Measurements from ENCODE around the gene RGS11. TPM values are rescaled to one million over a fixed set of nuclear protein-coding genes. Genes with fewer than 3 reads are reported as not detected.

The RGS11 gene
- total RNA-seq, 1 donor from 2014 or later: 0.52 TPM

DNA sequence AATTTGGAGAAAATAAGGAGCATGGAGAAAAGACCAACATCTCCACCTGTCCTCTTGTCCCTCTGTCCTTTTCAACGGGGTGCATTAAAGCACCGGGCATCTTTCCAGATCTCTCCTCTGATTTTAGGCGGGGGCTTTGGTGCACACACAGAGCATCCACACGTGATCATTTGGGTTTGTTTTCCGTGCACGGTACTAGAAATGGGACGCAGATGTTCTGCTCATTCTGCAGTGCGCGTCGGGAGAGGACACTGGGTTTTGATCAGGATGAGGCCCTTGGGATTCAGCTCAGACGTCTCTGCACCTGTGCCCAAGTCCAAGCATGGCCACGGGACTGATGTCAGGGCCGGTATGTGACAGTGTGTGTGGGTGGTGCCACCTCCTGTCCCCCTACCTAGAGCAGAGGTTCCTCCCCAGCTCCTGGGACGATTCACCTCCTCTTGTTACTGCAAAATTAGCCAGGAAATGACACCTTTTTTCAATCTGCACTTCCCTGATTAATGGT is 39.1 kb upstream of the RGS11 start:
- H3K27me3 ChIP-seq (ENCODE audit: control insufficient read depth in 3 of 3, insufficient read depth in 3 of 3, low read length in 3 of 3): no peaks in the 10 kb centered on the region
- no peaks in the 10 kb centered on the region for H3K9me3 ChIP-seq (ENCODE audit: control insufficient read depth in 3 of 3, low read length in 3 of 3)
- H3K36me3 ChIP-seq (ENCODE audit: control insufficient read depth in 3 of 3, insufficient read depth in 3 of 3, low read length in 3 of 3): peaks cover 13 to 31% (median 28%) of the 10 kb centered on the region in 3 donors
- H3K27ac ChIP-seq (ENCODE audit: low read depth, low read length): no peak overlapping the region
- no peaks in the 10 kb centered on the region for H3K4me1 ChIP-seq (ENCODE audit: control insufficient read depth in 3 of 3, insufficient read depth in 3 of 3, low read length in 3 of 3)
- H3K9ac ChIP-seq (ENCODE audit: low read depth in 1 of 3, low read length in 3 of 3): no peak overlapping the region
- no peak overlapping the region for H3K4me3 ChIP-seq (ENCODE audit: low read length in 3 of 3)

DNA sequence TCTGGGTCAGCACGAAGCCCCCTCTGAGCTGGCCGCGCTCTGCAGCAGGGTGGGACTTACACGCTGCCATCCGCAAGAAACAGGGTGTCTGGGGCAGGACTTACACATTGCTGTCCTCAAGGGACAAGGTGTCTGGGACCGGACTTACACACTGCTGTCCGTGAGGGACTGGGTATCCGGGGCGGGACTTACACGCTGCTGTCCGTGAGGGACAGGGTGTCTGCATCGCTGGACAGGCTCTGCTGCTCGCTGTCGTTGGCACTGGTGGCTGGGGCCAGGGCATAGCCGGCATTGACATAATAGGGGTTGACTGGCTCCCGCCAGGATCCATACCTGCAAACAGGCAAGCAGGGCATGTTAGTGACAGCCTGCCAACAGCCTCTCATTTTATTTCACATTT is 38.6 kb upstream of the RGS11 start:
- no peaks in the 10 kb centered on the region for H3K4me1 ChIP-seq (ENCODE audit: control insufficient read depth in 3 of 3, insufficient read depth in 3 of 3, low read length in 3 of 3)
- H3K27me3 ChIP-seq (ENCODE audit: control insufficient read depth in 3 of 3, insufficient read depth in 3 of 3, low read length in 3 of 3): no peaks in the 10 kb centered on the region
- no peaks in the 10 kb centered on the region for H3K9me3 ChIP-seq (ENCODE audit: control insufficient read depth in 3 of 3, low read length in 3 of 3)
- H3K27ac ChIP-seq (ENCODE audit: low read depth, low read length): no peak overlapping the region
- no peak overlapping the region for H3K4me3 ChIP-seq (ENCODE audit: low read length in 3 of 3)
- H3K36me3 ChIP-seq (ENCODE audit: control insufficient read depth in 3 of 3, insufficient read depth in 3 of 3, low read length in 3 of 3): peaks cover 18 to 35% (median 31%) of the 10 kb centered on the region in 3 donors
- H3K9ac ChIP-seq (ENCODE audit: low read depth in 1 of 3, low read length in 3 of 3): no peak overlapping the region

DNA sequence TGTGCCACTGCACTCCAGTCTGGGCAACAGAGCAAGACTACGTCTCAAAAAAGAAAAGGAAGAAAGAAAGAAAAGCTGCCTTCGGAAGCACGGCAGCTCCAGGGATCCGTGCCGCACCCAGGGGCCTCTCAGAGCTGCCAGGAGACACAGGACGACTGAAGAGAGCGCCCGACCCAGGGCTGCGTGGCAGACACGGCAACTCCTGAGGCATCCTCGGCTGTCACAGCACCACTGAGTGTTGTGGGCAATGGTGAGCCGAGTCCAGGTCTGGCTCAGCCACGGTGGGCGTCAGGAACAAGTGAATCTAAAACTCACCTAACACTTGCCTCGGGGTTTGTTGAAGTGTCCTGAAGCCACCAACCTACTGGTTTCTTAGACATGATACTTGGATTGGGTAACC is 36.0 kb upstream of the RGS11 start:
- Histone ChIP-seq H3K27ac (ENCODE audit: low read depth, low read length) (no peak overlapping the region), H3K9ac (ENCODE audit: low read depth in 1 of 3, low read length in 3 of 3) (no peak overlapping the region), H3K36me3 (ENCODE audit: control insufficient read depth in 3 of 3, insufficient read depth in 3 of 3, low read length in 3 of 3) (peaks cover 26 to 34% (median 30%) of the 10 kb centered on the region in 3 donors), H3K4me3 (ENCODE audit: low read length in 3 of 3) (no peak overlapping the region), H3K4me1 (ENCODE audit: control insufficient read depth in 3 of 3, insufficient read depth in 3 of 3, low read length in 3 of 3) (no peaks in the 10 kb centered on the region), H3K27me3 (ENCODE audit: control insufficient read depth in 3 of 3, insufficient read depth in 3 of 3, low read length in 3 of 3) (no peaks in the 10 kb centered on the region), H3K9me3 (ENCODE audit: control insufficient read depth in 3 of 3, low read length in 3 of 3) (no peaks in the 10 kb centered on the region)

DNA sequence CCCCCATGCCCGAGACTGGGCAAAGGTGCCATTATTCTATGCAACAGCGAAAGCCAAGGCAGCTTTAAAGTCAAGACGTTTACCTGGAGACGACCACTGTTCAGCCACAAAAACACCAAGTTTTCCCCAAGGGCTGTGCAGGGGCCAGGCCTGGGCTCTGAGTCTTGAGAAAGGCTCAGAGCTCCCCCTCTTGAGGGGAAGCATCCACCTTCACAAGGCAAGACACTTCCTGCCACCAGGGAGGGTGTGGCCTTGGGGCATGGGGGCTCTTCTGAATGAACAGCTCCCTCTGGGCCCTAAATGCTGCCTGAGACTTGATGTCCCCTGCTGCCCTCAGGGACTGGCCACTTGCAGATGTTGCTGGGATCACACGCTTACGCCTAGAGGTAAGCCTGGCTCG is 33.7 kb upstream of the RGS11 start:
- no peak overlapping the region for H3K27ac ChIP-seq (ENCODE audit: low read depth, low read length)
- peaks cover 29 to 34% (median 33%) of the 10 kb centered on the region in 3 donors for H3K36me3 ChIP-seq (ENCODE audit: control insufficient read depth in 3 of 3, insufficient read depth in 3 of 3, low read length in 3 of 3)
- H3K27me3 ChIP-seq (ENCODE audit: control insufficient read depth in 3 of 3, insufficient read depth in 3 of 3, low read length in 3 of 3): no peaks in the 10 kb centered on the region
- H3K4me1 ChIP-seq (ENCODE audit: control insufficient read depth in 3 of 3, insufficient read depth in 3 of 3, low read length in 3 of 3): peaks cover 0 to 3% (median 0%) of the 10 kb centered on the region in 3 donors
- no peak overlapping the region for H3K9ac ChIP-seq (ENCODE audit: low read depth in 1 of 3, low read length in 3 of 3)
- no peaks in the 10 kb centered on the region for H3K9me3 ChIP-seq (ENCODE audit: control insufficient read depth in 3 of 3, low read length in 3 of 3)
- H3K4me3 ChIP-seq (ENCODE audit: low read length in 3 of 3): no peak overlapping the region

DNA sequence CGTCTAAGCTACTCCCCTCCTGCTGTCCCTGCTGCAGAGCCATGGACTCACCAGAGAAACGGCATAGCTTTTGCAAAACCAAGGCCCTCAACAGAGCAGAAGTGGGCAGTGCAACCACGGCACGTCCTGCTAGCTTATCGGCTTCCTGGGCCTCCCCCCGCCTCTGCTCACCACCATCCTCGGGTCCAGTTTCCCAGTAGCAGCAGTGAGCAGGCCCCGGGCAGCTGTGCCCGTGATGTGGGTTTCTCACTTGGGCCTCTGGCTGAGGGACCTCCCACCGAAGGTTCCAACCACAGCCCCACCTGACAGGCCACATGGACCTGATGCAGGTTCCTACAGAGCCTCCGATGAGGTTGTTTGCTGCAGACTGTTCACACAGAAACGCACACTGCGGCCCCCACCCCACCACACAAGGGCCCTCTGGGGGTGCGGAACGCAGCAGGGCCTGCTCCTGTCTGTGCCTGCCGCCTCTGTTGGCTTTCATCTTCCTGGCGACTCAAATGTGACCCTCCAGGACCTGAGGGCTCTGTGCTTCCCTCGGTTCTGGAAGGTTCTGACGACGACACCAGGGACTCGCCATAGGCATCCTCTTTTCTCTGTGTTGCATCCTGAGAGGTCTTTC is 32.1 kb upstream of the RGS11 start:
- peaks cover 24 to 26% (median 24%) of the 10 kb centered on the region in 3 donors for H3K36me3 ChIP-seq (ENCODE audit: control insufficient read depth in 3 of 3, insufficient read depth in 3 of 3, low read length in 3 of 3)
- H3K4me1 ChIP-seq (ENCODE audit: control insufficient read depth in 3 of 3, insufficient read depth in 3 of 3, low read length in 3 of 3): peaks cover 0 to 3% (median 0%) of the 10 kb centered on the region in 3 donors

DNA sequence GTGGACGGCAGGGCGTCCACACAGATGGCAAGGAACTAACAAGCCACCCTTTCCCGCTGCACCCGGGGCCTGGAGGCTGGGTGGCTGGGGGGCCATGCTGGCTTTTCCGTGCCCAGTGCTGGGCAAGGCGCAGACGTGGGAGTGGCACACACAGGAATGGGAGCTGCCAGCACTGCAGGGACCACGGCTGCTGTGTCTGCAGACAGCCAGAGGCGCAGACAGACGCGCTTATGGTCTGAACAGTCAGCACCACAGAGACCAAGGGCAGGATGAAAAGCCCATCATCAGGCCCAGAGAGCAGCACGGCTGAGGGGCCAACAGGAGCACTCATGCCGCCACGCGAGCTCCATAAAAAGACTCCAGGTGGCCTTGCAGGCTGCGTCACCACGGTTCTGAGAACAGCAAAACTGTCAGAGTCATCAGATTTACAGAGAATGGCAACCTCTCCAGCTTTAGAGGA is 31.2 kb upstream of the RGS11 start:
- H3K9ac ChIP-seq (ENCODE audit: low read depth in 1 of 3, low read length in 3 of 3): no peak overlapping the region
- H3K27ac ChIP-seq (ENCODE audit: low read depth, low read length): no peak overlapping the region
- peaks cover 0 to 3% (median 0%) of the 10 kb centered on the region in 3 donors for H3K4me1 ChIP-seq (ENCODE audit: control insufficient read depth in 3 of 3, insufficient read depth in 3 of 3, low read length in 3 of 3)
- H3K4me3 ChIP-seq (ENCODE audit: low read length in 3 of 3): no peak overlapping the region
- no peaks in the 10 kb centered on the region for H3K27me3 ChIP-seq (ENCODE audit: control insufficient read depth in 3 of 3, insufficient read depth in 3 of 3, low read length in 3 of 3)
- no peaks in the 10 kb centered on the region for H3K9me3 ChIP-seq (ENCODE audit: control insufficient read depth in 3 of 3, low read length in 3 of 3)
- peaks cover 22 to 30% (median 29%) of the 10 kb centered on the region in 3 donors for H3K36me3 ChIP-seq (ENCODE audit: control insufficient read depth in 3 of 3, insufficient read depth in 3 of 3, low read length in 3 of 3)

More for the DNA sequence above, 32.1 kb upstream of the RGS11 start:
- Histone ChIP-seq H3K9me3 (ENCODE audit: control insufficient read depth in 3 of 3, low read length in 3 of 3) (no peaks in the 10 kb centered on the region), H3K27me3 (ENCODE audit: control insufficient read depth in 3 of 3, insufficient read depth in 3 of 3, low read length in 3 of 3) (no peaks in the 10 kb centered on the region), H3K9ac (ENCODE audit: low read depth in 1 of 3, low read length in 3 of 3) (no peak overlapping the region), H3K27ac (ENCODE audit: low read depth, low read length) (no peak overlapping the region), H3K4me3 (ENCODE audit: low read length in 3 of 3) (no peak overlapping the region)

DNA sequence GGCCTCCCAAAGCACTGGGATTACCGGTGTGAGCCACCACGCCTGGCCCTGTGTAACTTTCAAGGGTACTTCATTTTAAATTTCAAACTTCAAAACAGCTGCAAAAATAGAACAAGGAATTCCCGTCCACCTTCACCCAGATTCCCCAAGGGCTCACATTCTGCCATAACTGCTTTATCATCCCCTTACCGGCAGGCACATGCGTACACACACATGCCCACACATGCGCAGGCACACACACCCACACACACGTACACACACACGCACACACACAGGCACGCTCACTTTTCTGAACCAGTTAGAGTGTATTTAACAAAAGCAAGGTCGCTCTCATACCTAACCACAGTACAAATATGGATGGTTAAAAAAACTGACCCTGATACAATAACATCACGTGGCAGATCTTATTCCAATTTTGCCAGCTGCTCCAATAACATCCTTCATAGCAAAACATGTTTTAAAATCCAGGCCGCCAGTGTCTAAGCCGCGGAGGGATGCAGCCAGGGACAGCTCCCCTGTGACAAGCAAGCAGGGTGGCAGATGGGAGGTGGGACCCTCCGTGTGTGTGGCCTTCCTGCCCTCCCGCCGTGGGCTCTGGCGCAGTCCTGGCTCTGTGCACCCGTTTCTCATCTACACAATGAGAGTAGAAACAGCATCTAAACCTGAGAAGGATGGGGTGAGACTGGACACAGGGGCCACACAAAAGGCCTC is 30.3 kb upstream of the RGS11 start:
- Histone ChIP-seq H3K4me3 (ENCODE audit: low read length in 3 of 3) (no peak overlapping the region), H3K9me3 (ENCODE audit: control insufficient read depth in 3 of 3, low read length in 3 of 3) (no peaks in the 10 kb centered on the region), H3K9ac (ENCODE audit: low read depth in 1 of 3, low read length in 3 of 3) (peak overlapping the region in 1 of 3 donors; percentile 33), H3K27ac (ENCODE audit: low read depth, low read length) (no peak overlapping the region), H3K4me1 (ENCODE audit: control insufficient read depth in 3 of 3, insufficient read depth in 3 of 3, low read length in 3 of 3) (peaks cover 0 to 3% (median 0%) of the 10 kb centered on the region in 3 donors), H3K36me3 (ENCODE audit: control insufficient read depth in 3 of 3, insufficient read depth in 3 of 3, low read length in 3 of 3) (peaks cover 25 to 32% (median 25%) of the 10 kb centered on the region in 3 donors), H3K27me3 (ENCODE audit: control insufficient read depth in 3 of 3, insufficient read depth in 3 of 3, low read length in 3 of 3) (no peaks in the 10 kb centered on the region)

DNA sequence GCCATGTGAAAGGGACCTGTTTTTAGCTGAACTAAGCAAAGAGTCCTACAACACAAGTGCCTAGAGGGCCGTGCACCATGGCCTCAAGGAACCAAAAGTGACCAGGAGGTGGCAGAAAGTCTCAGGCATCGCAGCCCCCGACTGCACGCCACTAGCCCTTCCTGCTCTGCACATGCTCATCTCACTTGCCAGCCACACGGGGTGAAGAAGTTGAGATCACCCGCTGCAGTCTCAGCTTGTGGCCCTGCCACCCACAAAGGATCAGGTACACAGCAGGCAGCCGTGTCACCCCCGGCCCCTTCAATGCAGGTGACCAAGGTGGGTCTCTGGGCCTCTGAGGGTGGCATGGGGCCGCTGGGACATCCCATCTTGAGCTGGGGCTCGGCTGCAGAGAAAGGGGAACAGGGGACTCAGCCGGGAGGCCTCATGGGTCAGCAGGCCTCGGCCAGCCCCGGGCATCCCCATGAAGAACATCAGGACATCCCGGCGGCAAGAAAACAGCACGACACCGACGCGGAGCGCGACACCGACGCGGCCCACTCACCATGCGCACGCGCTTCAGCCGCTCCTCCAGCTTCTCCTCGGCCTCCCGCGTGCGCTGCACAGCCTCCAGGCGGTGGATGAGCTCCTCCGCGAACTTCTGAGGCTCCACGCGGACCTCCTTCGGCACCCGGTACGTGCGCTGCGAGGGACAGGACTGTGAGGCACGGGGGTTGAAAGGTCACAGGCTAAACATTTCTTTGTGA is 28.2 kb upstream of the RGS11 start:
- H3K9me3 ChIP-seq (ENCODE audit: control insufficient read depth in 3 of 3, low read length in 3 of 3): no peaks in the 10 kb centered on the region

DNA sequence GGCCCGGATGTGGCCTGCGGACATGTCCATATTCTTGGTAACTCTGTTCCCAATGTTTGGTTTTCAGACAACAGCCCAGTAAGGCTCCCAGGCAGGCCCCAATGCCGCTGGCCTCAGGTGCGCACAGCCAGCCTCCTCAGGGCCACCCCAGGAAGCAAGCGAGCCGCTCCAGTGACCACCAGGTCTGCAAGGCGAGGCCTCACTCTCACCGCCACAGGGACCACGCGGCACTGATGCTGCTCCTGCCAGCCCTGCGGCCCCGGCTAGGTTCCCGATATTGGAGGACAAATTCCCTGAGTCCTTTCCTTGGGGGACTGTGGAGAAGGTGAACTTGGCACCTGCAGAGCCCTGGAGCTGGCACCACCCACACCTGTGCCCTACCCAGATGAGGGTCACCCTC is 26.2 kb upstream of the RGS11 start:
- Histone ChIP-seq H3K4me1 (ENCODE audit: control insufficient read depth in 3 of 3, insufficient read depth in 3 of 3, low read length in 3 of 3) (peaks cover 0 to 3% (median 0%) of the 10 kb centered on the region in 3 donors), H3K9me3 (ENCODE audit: control insufficient read depth in 3 of 3, low read length in 3 of 3) (no peaks in the 10 kb centered on the region), H3K27ac (ENCODE audit: low read depth, low read length) (no peak overlapping the region), H3K27me3 (ENCODE audit: control insufficient read depth in 3 of 3, insufficient read depth in 3 of 3, low read length in 3 of 3) (no peaks in the 10 kb centered on the region), H3K9ac (ENCODE audit: low read depth in 1 of 3, low read length in 3 of 3) (no peak overlapping the region), H3K36me3 (ENCODE audit: control insufficient read depth in 3 of 3, insufficient read depth in 3 of 3, low read length in 3 of 3) (peaks cover 19 to 23% (median 23%) of the 10 kb centered on the region in 3 donors), H3K4me3 (ENCODE audit: low read length in 3 of 3) (no peak overlapping the region)

More for the DNA sequence above, 28.2 kb upstream of the RGS11 start:
- peaks cover 0 to 3% (median 0%) of the 10 kb centered on the region in 3 donors for H3K4me1 ChIP-seq (ENCODE audit: control insufficient read depth in 3 of 3, insufficient read depth in 3 of 3, low read length in 3 of 3)
- H3K9ac ChIP-seq (ENCODE audit: low read depth in 1 of 3, low read length in 3 of 3): no peak overlapping the region
- peaks cover 19 to 23% (median 19%) of the 10 kb centered on the region in 3 donors for H3K36me3 ChIP-seq (ENCODE audit: control insufficient read depth in 3 of 3, insufficient read depth in 3 of 3, low read length in 3 of 3)
- no peak overlapping the region for H3K27ac ChIP-seq (ENCODE audit: low read depth, low read length)
- no peaks in the 10 kb centered on the region for H3K27me3 ChIP-seq (ENCODE audit: control insufficient read depth in 3 of 3, insufficient read depth in 3 of 3, low read length in 3 of 3)
- no peak overlapping the region for H3K4me3 ChIP-seq (ENCODE audit: low read length in 3 of 3)

All from skeletal muscle tissue (tissue), 4 donors.